ENCODE results near the gene TMTC2.
"Not testable (repeated sequence)": the region's sequence is repeated elsewhere in the genome, so short reads cannot be mapped to it uniquely, and the experiment has no call there.

TMTC2 gene

DNA sequence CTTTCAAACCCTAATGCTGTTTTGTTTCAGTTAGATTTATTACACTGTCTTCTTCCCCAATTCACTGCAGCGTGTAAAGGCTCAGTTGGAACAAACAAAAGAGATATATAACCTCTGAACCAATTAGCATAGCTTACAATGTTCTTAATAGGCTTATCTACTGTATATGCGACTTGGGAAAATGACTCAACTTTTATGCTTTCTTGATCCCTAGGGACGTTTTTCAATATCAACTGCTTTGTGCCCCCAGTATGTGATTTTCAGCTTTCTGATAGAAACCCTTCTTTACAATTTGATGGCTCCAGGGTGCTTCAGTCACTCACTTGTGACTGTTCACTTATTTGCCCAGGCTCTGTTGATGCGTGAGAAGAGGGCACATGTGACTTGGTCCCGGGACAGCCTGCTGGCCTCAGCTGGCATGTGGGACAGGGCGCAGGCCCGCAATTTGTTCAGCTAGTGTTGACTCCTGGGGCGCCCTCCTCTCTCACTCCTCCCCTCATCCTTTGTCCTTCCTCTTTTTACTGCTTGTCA is 107.1 kb downstream of the TMTC2 start:
- DNase-seq = no peak

DNA sequence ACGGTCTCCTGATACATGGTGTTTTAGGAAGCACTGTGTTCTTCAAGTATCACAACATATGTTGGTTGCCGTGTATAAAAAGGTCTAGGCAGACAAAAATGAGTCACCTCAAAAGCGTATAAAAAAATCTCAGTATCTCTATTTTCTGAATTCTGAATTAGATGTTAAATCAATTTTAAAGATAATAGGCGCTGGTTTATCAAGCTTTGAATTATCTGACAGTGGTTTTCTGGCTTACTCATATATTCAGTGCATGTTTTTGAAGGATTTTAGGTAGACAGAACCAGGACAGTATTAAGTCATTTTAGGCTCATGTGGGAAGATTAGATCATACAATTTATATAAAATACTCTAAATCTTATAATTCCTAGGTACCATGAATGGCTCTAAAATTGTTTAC is 110.8 kb downstream of the TMTC2 start:
- DNase-seq = no peak

DNA sequence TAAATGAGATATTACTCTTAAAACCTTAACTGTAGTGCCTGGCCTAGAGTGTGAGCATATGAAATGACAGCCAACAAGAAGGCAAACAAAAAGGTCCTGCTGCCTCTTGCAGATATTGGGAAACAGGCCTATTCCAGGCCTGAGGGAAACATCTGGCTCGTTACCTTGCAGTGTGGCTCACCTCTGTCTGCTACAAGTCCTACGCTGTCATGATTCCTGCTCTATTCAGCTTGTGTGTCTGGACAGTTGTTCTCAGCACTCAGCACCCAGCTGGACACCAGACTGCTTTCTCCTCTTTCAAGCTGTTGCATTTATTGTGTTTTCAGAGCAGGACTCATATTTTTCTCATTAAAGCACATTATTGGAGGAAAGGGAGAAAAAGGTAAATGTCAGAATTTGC is 113.5 kb downstream of the TMTC2 start:
- DNase-seq = no peak

DNA sequence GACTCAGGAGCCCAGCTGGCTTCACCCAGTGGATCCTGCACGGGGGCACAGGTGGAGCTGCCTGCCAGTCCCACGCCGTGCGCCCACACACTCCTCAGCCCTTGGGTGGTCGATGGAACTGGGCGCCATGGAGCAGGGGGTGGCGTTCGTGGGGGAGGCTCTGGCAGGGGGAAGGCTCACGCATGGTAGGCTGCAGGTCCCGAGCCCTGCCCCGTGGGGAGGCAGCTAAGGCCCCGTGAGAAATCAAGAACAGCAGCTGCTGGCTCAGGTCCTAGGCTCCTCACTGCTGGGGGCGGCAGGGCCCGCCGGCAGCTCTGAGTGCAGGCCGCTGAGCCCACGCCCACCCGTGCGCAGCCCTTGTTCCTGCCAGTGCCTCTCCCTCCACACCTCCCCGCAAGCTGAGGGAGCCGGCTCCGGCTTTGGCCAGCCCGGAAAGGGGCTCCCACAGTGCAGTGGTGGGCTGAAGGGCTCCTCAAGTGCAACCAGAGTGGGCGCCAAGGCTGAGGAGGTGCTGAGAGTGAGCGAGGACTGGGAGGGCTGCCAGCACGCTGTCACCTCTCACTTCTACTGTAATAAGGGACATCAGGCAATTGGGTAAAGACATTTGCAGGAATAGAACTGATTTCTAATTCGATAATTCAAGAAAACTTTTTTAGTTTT is 115.4 kb downstream of the TMTC2 start:
- no peak for DNase-seq

DNA sequence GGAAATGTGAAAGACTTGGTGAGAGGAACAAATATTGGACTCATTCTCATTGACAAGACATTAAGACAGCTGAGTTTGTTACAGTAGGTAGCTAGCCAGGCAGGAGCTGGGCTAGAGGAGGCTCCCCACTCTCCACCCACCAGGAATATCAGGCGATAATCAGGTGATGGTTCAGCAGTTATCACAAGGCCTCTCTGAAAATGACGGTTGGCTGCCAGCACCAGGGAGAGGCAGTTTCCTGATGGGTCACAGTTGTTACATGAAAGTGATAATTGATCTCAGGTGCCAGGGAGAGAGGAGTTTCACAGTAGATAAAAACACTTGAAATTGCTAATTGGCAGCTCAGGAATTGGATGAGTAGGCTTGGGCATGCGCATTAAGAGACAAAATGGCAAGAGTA is 116.5 kb downstream of the TMTC2 start:
- no peak for DNase-seq

DNA sequence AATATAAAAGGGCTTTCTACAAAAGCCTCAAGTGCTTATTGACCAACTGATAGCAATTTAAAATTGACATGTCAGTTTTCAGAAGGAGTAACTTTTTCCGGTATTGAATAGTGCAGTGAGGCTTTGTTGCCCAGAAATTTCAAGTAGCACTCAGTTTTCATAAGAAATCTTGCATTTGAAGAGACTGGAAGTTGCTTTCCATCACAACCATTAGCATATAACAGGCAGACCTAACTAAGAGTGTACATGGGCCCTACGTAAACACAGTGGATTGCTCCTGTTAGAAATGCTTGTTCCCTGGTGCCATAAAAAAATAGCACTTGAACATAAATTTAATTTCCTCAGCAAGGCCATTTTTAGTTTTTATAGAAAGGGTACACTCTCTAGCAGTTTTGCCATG is 117.9 kb downstream of the TMTC2 start:
- no peak for DNase-seq

DNA sequence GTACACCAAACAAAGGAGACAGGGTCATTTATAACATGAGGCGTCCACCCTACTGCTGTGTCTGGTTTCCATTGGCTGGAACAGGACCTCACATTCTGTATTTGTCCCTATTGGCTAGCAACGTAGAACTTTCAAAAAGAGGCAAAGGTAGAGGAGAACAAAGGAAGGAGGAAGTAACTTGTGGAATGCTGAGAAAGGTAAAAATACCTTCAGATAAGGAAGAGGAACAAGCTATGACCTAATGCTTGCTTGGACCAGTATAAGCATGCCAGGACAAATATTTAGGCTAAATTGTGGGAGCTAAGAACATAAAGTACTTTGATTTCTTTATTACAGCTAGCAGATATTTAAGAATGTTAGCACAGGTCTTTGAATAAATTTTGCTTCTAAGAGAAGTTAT is 118.3 kb downstream of the TMTC2 start:
- DNase-seq = not testable (repeated sequence)

DNA sequence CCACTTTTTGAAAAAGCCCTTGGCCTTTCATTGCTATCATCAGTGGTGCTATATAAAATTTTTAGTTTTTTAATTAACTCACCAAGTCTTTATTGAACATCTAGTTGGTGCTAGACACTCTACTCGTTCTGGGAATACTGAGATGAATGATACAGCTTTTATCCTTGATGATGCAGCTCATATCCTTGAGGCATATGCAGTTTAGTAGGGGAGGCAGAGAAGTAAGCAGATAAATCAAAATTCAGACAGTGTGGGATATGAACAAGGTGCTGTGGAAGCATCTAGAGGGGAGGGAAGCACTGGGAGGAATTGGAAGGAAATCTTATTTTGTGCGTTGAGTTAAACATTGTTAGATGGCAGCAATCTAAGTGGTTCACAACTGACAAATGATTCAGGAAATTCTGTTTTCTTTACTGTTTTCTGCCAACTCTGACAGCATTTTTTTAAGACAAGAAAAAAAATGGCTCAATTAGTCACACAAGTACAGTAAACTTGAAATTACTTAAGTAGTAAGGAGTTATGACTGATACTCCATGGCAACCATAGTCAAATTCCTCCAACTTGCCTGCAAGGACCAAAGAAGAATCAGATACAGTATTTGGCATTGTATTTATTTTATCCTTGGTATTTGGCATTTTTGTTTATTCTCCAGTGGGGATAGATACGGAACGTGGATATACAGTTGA is 119.2 kb downstream of the TMTC2 start:
- DNase-seq = no peak

- no peak for DNase-seq
Observed at GRCh38 chr12:82807132-82807737, 120.5 kb downstream of the TMTC2 start.

DNA sequence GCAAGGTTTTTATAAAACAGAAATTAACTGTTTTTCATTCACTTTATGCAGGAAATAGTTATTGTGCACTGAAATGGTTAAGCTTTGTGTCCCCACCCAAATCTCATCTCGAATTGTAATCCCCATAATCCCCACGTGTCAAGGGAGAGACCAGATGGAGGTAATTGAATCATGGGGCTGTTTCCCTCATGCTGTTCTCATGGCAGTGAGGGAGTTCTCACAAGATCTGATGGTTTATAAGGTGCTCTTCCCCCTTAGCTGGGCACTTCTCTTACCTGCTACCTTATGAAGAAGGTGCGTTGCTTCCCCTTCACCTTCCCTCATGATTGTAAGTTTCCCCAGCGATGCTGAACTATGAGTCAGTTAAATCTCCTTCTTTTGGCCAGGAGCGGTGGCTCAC is 123.9 kb downstream of the TMTC2 start:
- DNase-seq = no peak

DNA sequence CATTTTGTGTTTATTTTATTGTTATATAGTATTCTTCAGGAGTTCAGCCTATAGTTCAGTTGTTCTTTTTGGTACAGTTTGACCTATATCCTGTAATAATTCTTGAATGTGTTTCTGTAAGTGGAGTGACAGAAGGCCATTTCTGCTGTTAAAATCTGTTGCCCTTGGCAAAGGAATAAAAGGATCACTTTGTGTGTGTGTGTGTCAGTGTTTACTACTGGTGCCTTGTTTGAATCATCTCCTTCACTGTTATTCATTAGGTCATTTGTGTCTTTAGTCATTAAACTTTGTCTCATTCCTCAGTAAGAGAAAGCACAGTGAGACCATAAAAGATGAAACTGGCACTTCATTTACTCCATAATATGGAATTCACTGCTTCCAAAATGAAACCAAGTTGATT is 130.7 kb downstream of the TMTC2 start:
- no peak for DNase-seq

GRCh38 chr12:82818271-82819035 is 131.7 kb downstream of the TMTC2 start:
- no peak for DNase-seq

DNA sequence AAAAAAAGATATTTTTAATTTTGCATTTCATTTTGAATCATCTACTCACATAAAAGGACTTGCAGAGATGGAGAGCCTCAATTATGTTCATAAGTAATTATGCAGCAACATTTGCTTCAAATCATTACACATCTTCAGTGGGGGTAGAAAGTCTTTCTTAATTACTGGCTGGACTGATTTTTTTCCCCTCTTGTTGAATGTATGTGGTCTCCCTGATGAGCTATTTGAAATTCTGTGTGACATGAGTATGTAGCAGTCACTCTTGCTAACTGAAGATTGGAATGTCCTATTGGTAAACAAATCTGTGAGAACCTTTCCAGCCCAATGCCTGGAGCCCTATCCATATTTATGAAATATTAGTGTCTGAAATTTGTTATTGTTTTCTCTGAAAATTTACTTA is 139.8 kb downstream of the TMTC2 start:
- no peak for DNase-seq

- no peak for DNase-seq
Observed at GRCh38 chr12:82832096-82832495, 145.4 kb downstream of the TMTC2 start.

- DNase-seq = no peak
Observed at GRCh38 chr12:82832981-82833380, 146.3 kb downstream of the TMTC2 start.

- DNase-seq = no peak
Observed at GRCh38 chr12:82833481-82833880, 146.8 kb downstream of the TMTC2 start.

DNA sequence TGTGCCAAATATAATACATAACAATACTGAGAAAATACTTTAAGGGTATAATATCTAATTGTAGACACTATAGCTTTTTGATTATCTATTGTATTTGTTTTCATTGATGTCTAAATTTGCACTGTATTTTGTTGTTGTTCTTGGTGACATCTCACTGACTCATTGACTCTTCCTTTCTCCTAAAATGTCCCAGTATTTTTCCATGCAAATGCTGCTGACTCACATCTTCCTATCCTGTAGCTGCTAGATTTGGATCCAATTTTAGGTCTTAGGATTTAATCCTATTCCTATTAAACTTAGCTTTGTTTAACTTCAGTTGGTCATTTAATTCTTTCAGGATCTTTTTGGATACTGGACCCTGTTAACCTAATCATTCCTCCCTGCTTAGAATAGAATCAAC is 148.5 kb downstream of the TMTC2 start:
- no peak for DNase-seq

DNA sequence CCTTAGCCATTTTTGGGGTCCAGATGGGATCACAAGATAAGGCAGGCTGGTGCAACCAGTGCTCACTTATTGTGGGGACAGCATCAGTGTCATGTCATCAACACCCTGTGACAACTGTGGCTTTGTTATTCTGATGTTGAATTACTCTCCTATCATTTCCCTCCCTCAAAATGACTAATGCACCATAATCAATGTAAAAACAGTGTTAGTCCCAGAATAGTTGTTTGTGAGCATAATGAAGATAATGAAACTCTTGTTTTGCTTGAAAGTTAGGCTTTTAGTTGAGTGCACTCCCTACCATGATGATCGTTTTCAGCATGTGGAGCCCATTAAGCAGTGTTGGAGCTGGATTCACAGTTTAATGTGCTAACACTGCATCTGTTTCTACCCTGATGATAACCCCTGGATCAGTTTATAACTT is 151.4 kb downstream of the TMTC2 start:
- DNase-seq = no peak

- DNase-seq = no peak
Observed at GRCh38 chr12:82838827-82839226, 152.1 kb downstream of the TMTC2 start.

- DNase-seq = no peak
Observed at GRCh38 chr12:82839796-82840195, 153.1 kb downstream of the TMTC2 start.

GRCh38 chr12:82841487-82841904 is 154.8 kb downstream of the TMTC2 start:
- no peak for DNase-seq

DNA sequence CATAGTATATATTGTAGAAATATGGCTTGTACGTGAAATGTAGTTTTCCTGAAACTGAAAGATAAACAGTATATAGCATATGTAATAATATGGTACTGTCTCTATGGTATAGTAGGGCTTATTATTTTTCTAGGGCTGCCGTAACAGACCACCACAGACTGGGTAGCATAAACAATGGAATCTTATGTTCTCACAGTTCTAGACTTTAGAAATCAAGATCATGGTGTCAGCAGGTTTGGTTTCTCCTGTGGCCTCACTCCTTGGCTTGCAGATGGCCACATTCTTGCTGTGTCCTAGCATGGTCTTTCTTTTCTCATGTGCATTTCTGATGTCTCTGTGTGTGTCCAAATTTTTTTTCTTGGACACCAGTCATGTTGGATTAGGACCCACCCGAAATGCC is 155.8 kb downstream of the TMTC2 start:
- DNase-seq = no peak

DNA sequence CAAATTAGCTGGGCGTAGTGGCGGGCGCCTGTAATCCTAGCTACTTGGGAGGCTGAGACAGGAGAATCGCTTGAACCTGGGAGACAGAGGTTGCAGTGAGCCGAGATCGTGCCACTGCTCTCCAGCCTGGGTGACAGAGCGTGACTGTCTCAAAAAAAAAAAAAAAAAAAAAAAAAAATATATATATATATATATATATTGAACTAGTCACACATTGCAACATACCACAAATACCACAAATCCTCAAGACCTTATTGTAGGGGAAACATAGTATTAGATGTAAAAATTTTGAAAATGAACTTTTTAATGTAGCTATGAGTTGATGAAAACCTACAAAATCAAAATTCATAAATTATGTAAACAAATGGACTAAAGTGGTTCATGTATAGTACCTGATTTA is 158.4 kb downstream of the TMTC2 start:
- not testable (repeated sequence) for DNase-seq

All from NCI-H1436 treated with DMSO at 0.1 percent for 48 hours (cell line).